ENCODE data around the gene CCDC88C. TPM values are rescaled to one million over a fixed set of nuclear protein-coding genes. Genes with fewer than 3 reads are reported as not detected.

Gene CCDC88C
- total RNA-seq, 1 donor from 2014 or later = 9.2 TPM

DNA sequence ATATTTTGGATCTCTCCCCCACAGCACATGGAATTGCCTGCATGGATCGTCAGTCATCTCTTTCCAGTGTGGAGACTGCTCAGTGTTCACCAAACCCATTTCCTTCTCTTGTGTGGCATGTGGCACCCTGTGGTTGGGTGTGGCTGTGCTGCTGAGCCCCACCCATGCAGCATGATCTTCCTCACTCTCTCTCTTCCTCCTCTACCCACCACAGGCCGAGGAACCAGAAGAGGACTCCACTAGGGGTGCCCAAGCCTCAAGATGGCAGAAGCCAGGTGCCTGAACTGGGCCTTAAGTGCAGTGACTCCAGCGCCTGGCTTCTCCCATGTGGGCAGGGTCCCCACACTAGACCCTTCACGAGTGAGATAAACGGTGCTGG is 106.3 kb downstream of the CCDC88C start:
- no peaks in the 10 kb centered on the region for H3K27me3 ChIP-seq

DNA sequence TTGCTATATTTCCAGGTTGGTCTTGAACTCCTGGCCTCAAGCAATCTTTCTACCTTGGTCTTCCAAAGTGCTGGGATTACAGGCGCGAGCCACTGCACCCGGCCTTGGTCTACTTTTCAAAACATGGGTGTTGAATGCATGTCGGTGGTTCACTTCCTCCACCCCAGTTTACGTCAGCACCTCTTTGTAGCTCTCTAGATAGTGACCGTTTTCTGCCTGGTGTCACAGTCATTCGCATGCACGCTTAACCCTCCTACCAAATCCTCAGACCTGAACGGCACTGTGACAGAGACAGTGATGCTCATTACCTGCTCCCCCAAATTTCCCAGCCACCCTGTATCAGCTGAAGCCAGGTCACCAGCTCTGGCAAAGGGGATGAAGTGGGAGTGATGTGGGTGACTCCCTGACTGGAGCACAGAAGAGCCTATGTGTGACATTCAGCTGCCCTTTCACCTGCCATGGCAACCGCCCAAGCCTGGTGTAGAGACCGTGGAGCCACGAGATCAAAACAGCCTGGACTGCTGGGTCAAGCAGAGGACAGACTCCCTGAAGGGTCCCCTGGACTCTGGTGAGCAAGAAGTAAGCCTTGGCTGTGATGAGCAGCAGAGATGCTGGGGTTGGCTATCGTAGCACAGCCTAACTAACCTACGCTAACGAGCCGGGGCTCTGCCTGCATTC is 106.9 kb downstream of the CCDC88C start:
- intact Hi-C loops (cut with DNase I) = no loop called here

More for the DNA sequence above, 106.3 kb downstream of the CCDC88C start:
- intact Hi-C loops (cut with DNase I) = no loop called here
- Histone ChIP-seq H3K36me3 (no peaks in the 10 kb centered on the region), H3K4me3 (no peak overlapping the region), H3K9me3 (no peaks in the 10 kb centered on the region), H3K27ac (no peak overlapping the region), H3K4me1 (no peaks in the 10 kb centered on the region)
- DNase-seq (ENCODE audit: low spot score in 2 of 2) = no peak
- TF ChIP-seq, protein P1, sequence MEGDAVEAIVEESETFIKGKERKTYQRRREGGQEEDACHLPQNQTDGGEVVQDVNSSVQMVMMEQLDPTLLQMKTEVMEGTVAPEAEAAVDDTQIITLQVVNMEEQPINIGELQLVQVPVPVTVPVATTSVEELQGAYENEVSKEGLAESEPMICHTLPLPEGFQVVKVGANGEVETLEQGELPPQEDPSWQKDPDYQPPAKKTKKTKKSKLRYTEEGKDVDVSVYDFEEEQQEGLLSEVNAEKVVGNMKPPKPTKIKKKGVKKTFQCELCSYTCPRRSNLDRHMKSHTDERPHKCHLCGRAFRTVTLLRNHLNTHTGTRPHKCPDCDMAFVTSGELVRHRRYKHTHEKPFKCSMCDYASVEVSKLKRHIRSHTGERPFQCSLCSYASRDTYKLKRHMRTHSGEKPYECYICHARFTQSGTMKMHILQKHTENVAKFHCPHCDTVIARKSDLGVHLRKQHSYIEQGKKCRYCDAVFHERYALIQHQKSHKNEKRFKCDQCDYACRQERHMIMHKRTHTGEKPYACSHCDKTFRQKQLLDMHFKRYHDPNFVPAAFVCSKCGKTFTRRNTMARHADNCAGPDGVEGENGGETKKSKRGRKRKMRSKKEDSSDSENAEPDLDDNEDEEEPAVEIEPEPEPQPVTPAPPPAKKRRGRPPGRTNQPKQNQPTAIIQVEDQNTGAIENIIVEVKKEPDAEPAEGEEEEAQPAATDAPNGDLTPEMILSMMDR (IDR thresholded peaks at IDR 0.05) = no peak

DNA sequence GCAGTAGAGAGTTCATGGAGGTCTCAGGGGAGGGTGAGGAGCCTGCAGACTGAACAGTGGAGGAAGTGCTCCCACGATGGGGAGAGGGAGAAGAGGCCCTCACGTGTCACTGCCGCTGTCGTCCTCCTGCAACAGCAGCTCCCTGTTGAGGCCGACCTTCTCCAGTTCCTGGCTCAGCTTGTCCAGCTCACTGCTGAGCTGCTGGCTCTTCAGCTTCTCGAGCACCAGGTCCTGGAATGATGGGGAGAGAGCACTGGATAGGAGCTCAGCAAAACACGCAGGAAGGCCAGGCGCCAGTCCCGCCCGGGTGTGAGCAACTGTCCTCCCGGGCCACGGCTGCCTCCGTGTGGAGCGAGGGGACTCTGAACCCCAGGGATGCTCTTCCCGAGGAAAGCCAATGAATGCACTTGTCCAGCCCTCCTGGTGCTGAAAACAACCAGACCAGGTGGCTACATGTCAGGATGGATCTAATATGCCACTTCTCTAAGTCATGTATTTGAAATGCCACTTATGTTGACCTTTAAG is 107.8 kb downstream of the CCDC88C start:
- intact Hi-C loops (cut with DNase I) = no loop called here
- Histone ChIP-seq H3K9me3 (no peaks in the 10 kb centered on the region), H3K4me1 (no peaks in the 10 kb centered on the region), H3K36me3 (no peaks in the 10 kb centered on the region), H3K27me3 (no peaks in the 10 kb centered on the region), H3K27ac (no peak overlapping the region), H3K4me3 (no peak overlapping the region)
- TF ChIP-seq, protein P1 (IDR thresholded peaks at IDR 0.05) = no peak
- DNase-seq (ENCODE audit: low spot score in 2 of 2) = no peak

More for the DNA sequence above, 106.9 kb downstream of the CCDC88C start:
- Histone ChIP-seq H3K36me3 (no peaks in the 10 kb centered on the region), H3K27ac (no peak overlapping the region), H3K9me3 (no peaks in the 10 kb centered on the region), H3K27me3 (no peaks in the 10 kb centered on the region), H3K4me1 (no peaks in the 10 kb centered on the region), H3K4me3 (no peak overlapping the region)
- TF ChIP-seq, protein P1 (IDR thresholded peaks at IDR 0.05) = no peak
- no peak for DNase-seq (ENCODE audit: low spot score in 2 of 2)

DNA sequence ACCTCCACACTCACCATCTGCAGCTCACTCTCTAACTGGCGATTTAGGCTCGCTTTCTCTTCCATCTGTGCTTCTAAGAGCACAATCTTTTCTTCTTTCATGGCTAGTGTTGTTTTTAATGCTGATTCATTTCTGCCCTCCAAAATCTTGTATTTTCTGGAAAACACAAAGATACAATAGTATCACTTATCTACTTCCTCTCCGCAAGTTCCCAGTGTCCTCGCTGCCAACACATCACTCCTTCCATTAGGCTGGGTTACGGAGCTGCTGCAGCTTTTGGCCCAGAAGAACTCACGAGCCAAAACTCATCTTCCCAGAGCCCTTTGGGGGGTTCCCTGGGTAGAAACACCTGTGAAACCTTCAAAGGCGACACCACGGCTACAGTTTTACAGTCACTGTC is 109.3 kb downstream of the CCDC88C start:
- no peak for DNase-seq (ENCODE audit: low spot score in 2 of 2)
- no peaks in the 10 kb centered on the region for H3K9me3 ChIP-seq
- H3K27ac ChIP-seq = no peak overlapping the region
- H3K4me3 ChIP-seq = no peak overlapping the region
- intact Hi-C loops (cut with DNase I) = no loop called here
- no peaks in the 10 kb centered on the region for H3K27me3 ChIP-seq
- H3K4me1 ChIP-seq = no peaks in the 10 kb centered on the region
- TF ChIP-seq, protein P1 (IDR thresholded peaks at IDR 0.05) = no peak
- no peaks in the 10 kb centered on the region for H3K36me3 ChIP-seq

DNA sequence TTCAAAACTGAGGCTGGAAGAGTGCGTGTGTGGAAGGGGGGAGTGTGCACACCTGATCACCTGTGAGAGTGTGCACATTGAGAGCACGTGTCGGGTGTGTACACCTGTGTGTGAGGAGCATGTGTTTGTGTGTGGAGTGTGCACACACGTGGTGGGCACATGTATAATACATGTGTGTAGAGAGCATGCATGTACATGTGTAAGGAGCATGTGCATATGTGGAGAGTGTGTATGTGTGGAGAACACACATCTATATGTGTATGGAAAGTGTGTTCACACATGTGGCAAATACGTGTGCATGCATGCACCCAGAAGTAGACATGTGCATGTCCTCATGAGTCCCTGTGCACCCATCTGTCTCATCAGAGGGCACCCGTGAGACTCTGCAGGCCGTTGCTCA is 110.0 kb downstream of the CCDC88C start:
- Histone ChIP-seq H3K27ac (no peak overlapping the region), H3K9me3 (no peaks in the 10 kb centered on the region), H3K36me3 (no peaks in the 10 kb centered on the region), H3K27me3 (no peaks in the 10 kb centered on the region), H3K4me1 (no peaks in the 10 kb centered on the region), H3K4me3 (no peak overlapping the region)
- DNase-seq (ENCODE audit: low spot score in 2 of 2) = no peak
- TF ChIP-seq, protein P1 (IDR thresholded peaks at IDR 0.05) = no peak
- intact Hi-C loops (cut with DNase I) = no loop called here

Measured in ascending aorta (tissue), 2 donors.